ENCODE results near the gene POLD1.

Gene POLD1

DNA sequence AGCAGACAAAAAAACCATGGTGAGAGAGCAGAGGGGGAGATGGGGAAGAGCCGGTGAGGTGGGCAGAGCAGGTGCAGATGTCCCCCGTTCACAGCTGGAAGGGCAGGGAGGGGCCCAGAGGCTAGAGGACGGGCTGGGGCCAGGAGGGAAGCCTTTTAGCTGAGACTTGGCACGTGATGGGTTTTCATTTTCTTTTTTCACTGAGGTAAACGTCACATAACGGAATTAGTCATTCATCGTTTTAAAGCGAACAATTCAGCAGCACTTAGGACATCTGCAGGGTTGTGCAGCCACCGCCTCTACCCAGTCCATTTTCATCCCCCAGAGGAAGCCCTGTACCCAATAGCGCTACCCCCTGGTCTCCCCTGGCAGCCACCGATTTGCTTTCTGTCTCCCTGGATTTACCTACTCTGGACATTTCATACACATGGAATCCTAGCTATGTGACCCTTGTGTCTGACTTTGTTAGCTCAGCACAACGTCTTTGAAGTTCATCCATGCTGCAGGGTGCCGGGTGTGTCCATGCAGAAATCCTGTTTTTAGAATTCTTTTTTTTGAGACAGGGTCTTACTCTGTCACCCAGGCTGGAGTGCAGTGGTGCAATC, 76.1 kb downstream of the POLD1 start:
- peaks cover 14% of the 10 kb centered on the region for H3F3A ChIP-seq (ENCODE audit: control insufficient read depth, insufficient read depth)
- no peaks in the 10 kb centered on the region for H3K27me3 ChIP-seq (ENCODE audit: control insufficient read depth, low read length)
- peak overlapping the region; percentile 59 for H3K4me2 ChIP-seq (ENCODE audit: low read length)
- H3K79me2 ChIP-seq (ENCODE audit: control insufficient read depth, low read length), result no peaks in the 10 kb centered on the region
- H3K4me3 ChIP-seq (ENCODE audit: low read length), result peak overlapping the region; percentile 42
- peaks cover 41% of the 10 kb centered on the region for H3K36me3 ChIP-seq (ENCODE audit: control insufficient read depth, low read length)
- H3K9me2 ChIP-seq (replicated peaks; ENCODE audit: control insufficient read depth, low read length), result no peaks in the 10 kb centered on the region
- peak overlapping the region; percentile 87 for H3K27ac ChIP-seq (ENCODE audit: low read depth, low read length)
- TF ChIP-seq EZH2phosphoT487 (IDR thresholded peaks at IDR 0.05; ENCODE audit: borderline replicate concordance, low read length), result no peak
- TF ChIP-seq, protein P1, sequence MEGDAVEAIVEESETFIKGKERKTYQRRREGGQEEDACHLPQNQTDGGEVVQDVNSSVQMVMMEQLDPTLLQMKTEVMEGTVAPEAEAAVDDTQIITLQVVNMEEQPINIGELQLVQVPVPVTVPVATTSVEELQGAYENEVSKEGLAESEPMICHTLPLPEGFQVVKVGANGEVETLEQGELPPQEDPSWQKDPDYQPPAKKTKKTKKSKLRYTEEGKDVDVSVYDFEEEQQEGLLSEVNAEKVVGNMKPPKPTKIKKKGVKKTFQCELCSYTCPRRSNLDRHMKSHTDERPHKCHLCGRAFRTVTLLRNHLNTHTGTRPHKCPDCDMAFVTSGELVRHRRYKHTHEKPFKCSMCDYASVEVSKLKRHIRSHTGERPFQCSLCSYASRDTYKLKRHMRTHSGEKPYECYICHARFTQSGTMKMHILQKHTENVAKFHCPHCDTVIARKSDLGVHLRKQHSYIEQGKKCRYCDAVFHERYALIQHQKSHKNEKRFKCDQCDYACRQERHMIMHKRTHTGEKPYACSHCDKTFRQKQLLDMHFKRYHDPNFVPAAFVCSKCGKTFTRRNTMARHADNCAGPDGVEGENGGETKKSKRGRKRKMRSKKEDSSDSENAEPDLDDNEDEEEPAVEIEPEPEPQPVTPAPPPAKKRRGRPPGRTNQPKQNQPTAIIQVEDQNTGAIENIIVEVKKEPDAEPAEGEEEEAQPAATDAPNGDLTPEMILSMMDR (IDR thresholded peaks at IDR 0.05; ENCODE audit: low read depth, low read length, poor library complexity, severe bottlenecking), result peak; percentile 60
- H3K9me3 ChIP-seq (ENCODE audit: control insufficient read depth, insufficient read depth, low read length), result no peaks in the 10 kb centered on the region
- peaks cover 27% of the 10 kb centered on the region for H3K4me1 ChIP-seq (ENCODE audit: control insufficient read depth, low read length)
- no peaks in the 10 kb centered on the region for H4K20me1 ChIP-seq (ENCODE audit: control insufficient read depth, insufficient read depth, low read depth, low read length)

DNA sequence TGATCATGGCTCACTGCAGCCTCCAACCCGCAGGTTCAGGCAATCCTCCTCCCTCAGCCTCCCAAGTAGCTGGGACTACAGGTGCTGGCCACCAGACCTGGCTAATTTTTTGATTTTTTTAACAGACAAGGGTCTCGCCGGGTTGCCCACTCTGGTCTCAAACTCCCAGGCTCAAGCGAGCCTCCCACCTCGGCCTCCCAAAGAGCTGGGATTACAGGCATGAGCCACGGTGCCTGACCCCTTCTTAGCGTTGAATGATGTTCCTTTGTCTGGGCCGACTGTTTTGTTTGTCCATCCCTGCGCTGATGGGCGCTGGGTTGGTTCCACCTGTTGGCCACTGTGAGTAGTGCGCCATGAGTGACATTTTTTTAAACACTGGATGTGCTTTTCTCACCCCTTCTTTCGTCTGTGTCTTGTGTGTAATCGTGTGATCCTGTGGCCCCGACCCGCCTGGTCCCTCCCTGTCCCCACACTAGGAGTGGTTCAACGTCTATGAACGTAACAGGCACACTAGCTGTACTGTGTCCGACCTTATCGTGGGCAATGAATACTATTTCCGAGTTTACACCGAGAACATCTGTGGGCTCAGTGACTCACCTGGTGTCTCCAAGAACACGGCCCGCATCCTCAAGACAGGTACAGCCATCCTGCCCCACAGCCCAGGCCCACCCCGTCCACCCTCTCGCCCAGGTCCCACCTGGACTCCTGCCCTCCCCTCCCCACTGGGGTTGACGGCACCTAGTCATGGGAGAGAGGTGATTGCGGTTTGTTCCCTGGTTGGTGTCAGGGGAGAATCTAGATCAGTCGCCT, 77.1 kb downstream of the POLD1 start:
- H3K9me2 ChIP-seq (replicated peaks; ENCODE audit: control insufficient read depth, low read length), result no peaks in the 10 kb centered on the region
- peak overlapping the region; percentile 87 for H3K27ac ChIP-seq (ENCODE audit: low read depth, low read length)
- TF ChIP-seq, protein P1 (IDR thresholded peaks at IDR 0.05; ENCODE audit: low read depth, low read length, poor library complexity, severe bottlenecking), result peak; percentile 90
- TF ChIP-seq EZH2phosphoT487 (IDR thresholded peaks at IDR 0.05; ENCODE audit: borderline replicate concordance, low read length), result no peak
- peak overlapping the region; percentile 42 for H3K4me3 ChIP-seq (ENCODE audit: low read length)
- H4K20me1 ChIP-seq (ENCODE audit: control insufficient read depth, insufficient read depth, low read depth, low read length), result no peaks in the 10 kb centered on the region
- no peaks in the 10 kb centered on the region for H3K79me2 ChIP-seq (ENCODE audit: control insufficient read depth, low read length)
- peaks cover 35% of the 10 kb centered on the region for H3K36me3 ChIP-seq (ENCODE audit: control insufficient read depth, low read length)
- no peaks in the 10 kb centered on the region for H3K9me3 ChIP-seq (ENCODE audit: control insufficient read depth, insufficient read depth, low read length)
- peaks cover 14% of the 10 kb centered on the region for H3F3A ChIP-seq (ENCODE audit: control insufficient read depth, insufficient read depth)
- H3K4me2 ChIP-seq (ENCODE audit: low read length), result peak overlapping the region; percentile 59
- no peaks in the 10 kb centered on the region for H3K27me3 ChIP-seq (ENCODE audit: control insufficient read depth, low read length)
- peaks cover 27% of the 10 kb centered on the region for H3K4me1 ChIP-seq (ENCODE audit: control insufficient read depth, low read length)

DNA sequence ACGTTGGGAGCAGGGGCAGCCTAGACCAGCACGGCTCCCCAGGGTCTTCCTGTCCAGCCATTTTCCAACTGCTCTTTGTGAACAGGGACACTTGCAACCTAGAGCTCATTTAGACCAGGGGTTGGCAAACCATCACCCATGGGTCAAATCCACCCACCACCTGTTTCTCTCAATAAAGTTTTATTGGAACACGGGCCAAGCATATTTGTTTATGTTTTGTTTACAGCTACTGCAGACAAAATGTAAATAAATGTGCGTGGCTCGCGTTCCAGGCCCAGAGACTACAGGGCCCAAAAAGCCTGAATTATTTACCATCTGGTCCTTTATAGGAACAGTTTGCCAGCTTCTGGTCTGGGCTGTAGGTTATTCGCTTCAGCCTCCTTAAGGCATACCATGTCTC, 78.8 kb downstream of the POLD1 start:
- Histone ChIP-seq H3K27me3 (ENCODE audit: control insufficient read depth, low read length) (no peaks in the 10 kb centered on the region), H3K4me3 (ENCODE audit: low read length) (no peak overlapping the region)

More for the DNA sequence above, 78.8 kb downstream of the POLD1 start:
- H4K20me1 ChIP-seq (ENCODE audit: control insufficient read depth, insufficient read depth, low read depth, low read length), result no peaks in the 10 kb centered on the region
- H3K36me3 ChIP-seq (ENCODE audit: control insufficient read depth, low read length), result peaks cover 27% of the 10 kb centered on the region
- H3K79me2 ChIP-seq (ENCODE audit: control insufficient read depth, low read length), result no peaks in the 10 kb centered on the region
- H3K4me2 ChIP-seq (ENCODE audit: low read length), result no peak overlapping the region
- no peak overlapping the region for H3K27ac ChIP-seq (ENCODE audit: low read depth, low read length)
- H3K9me2 ChIP-seq (replicated peaks; ENCODE audit: control insufficient read depth, low read length), result no peaks in the 10 kb centered on the region
- TF ChIP-seq, protein P1 (IDR thresholded peaks at IDR 0.05; ENCODE audit: low read depth, low read length, poor library complexity, severe bottlenecking), result no peak
- no peak for TF ChIP-seq EZH2phosphoT487 (IDR thresholded peaks at IDR 0.05; ENCODE audit: borderline replicate concordance, low read length)
- peaks cover 14% of the 10 kb centered on the region for H3F3A ChIP-seq (ENCODE audit: control insufficient read depth, insufficient read depth)
- H3K9me3 ChIP-seq (ENCODE audit: control insufficient read depth, insufficient read depth, low read length), result no peaks in the 10 kb centered on the region
- H3K4me1 ChIP-seq (ENCODE audit: control insufficient read depth, low read length), result peaks cover 27% of the 10 kb centered on the region
